Measurements from ENCODE around the gene TTLL7.

- TF ChIP-seq CTCF (IDR thresholded peaks at IDR 0.05; ENCODE audit: insufficient read depth, low read length, poor library complexity, severe bottlenecking) (no peak), EZH2phosphoT487 (conservative IDR thresholded peaks at IDR 0.05; ENCODE audit: low read length) (no peak)
Observed at GRCh38 chr1:83912876-83913275, 86.1 kb downstream of the TTLL7 start.
